Ishikawa (cell line): ENCODE data around the gene TNC.

Experiments used
- CEBPB ChIP-seq: IDR thresholded peaks from 2 replicates; pipeline ENCODE4 v1.6.1; 2012
- TEAD4 ChIP-seq: IDR thresholded peaks from 2 replicates; pipeline ENCODE4 v1.6.1; 2012
- TF ChIP-seq, protein P1 (sequence below): IDR thresholded peaks from 2 replicates; pipeline ENCODE4 v1.6.1; 2012; ENCODE audit warnings: low read depth, mild to moderate bottlenecking
- TF ChIP-seq, protein P2 (sequence below): IDR thresholded peaks from 2 replicates; pipeline ENCODE4 v1.6.1; 2012

DNA sequence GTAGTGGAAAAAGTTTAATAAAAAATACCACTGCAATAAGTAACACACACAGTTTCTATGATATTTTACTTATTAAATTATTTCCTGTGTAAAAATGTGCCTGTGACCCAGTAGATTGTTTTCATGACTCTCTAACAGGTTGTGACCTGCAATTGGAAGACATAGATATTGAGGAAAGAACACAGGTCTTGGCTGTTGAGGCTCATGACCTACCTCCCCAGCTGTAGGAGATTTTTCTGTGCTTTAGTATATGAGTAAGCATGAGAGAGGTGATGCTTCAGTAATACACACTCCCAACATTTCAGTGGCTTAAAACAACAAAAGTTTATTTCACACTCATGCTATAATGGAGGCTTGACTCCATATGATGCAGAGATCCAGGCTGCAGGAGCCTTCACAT, 47.3 kb upstream of the TNC start:
- TF ChIP-seq, protein P1, sequence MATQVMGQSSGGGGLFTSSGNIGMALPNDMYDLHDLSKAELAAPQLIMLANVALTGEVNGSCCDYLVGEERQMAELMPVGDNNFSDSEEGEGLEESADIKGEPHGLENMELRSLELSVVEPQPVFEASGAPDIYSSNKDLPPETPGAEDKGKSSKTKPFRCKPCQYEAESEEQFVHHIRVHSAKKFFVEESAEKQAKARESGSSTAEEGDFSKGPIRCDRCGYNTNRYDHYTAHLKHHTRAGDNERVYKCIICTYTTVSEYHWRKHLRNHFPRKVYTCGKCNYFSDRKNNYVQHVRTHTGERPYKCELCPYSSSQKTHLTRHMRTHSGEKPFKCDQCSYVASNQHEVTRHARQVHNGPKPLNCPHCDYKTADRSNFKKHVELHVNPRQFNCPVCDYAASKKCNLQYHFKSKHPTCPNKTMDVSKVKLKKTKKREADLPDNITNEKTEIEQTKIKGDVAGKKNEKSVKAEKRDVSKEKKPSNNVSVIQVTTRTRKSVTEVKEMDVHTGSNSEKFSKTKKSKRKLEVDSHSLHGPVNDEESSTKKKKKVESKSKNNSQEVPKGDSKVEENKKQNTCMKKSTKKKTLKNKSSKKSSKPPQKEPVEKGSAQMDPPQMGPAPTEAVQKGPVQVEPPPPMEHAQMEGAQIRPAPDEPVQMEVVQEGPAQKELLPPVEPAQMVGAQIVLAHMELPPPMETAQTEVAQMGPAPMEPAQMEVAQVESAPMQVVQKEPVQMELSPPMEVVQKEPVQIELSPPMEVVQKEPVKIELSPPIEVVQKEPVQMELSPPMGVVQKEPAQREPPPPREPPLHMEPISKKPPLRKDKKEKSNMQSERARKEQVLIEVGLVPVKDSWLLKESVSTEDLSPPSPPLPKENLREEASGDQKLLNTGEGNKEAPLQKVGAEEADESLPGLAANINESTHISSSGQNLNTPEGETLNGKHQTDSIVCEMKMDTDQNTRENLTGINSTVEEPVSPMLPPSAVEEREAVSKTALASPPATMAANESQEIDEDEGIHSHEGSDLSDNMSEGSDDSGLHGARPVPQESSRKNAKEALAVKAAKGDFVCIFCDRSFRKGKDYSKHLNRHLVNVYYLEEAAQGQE: no peak
- no peak for TF ChIP-seq TEAD4
- TF ChIP-seq CEBPB: no peak
- TF ChIP-seq, protein P2, sequence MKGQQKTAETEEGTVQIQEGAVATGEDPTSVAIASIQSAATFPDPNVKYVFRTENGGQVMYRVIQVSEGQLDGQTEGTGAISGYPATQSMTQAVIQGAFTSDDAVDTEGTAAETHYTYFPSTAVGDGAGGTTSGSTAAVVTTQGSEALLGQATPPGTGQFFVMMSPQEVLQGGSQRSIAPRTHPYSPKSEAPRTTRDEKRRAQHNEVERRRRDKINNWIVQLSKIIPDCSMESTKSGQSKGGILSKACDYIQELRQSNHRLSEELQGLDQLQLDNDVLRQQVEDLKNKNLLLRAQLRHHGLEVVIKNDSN: no peak
